Liver (tissue), 9 donors: Measurements from ENCODE around the gene SIRT2. TPM values are rescaled to one million over a fixed set of nuclear protein-coding genes. Genes with fewer than 3 reads are reported as not detected.

Source experiments
- DNase-seq: peaks from one replicate; pipeline ENCODE4 v3.0.0-alpha.2; 2017; ENCODE audit warnings: low spot score
- H3K27ac ChIP-seq, 2 donors: one replicate each; pipeline ENCODE4 v1.7.0; 2013; ENCODE audit warnings: inconsistent platforms in 2 of 2, low read length in 2 of 2, control low read depth in 1 of 2, low read depth in 1 of 2, mild to moderate bottlenecking in 1 of 2
- H3K27me3 ChIP-seq, 4 donors: one replicate each; pipeline versions ENCODE4 v1.6.1 to v1.7.0; 2013; ENCODE audit warnings: low read length in 3 of 4, inconsistent platforms in 1 of 4, mild to moderate bottlenecking in 1 of 4, moderate library complexity in 1 of 4; ENCODE audit not compliant: control insufficient read depth in 4 of 4, insufficient read depth in 4 of 4
- H3K36me3 ChIP-seq, 4 donors: one replicate each; pipeline versions ENCODE4 v1.6.1 to v1.7.0; 2013; ENCODE audit warnings: low read length in 3 of 4, mild to moderate bottlenecking in 3 of 4, low read depth in 1 of 4, moderate library complexity in 1 of 4; ENCODE audit not compliant: control insufficient read depth in 4 of 4, insufficient read depth in 3 of 4
- H3K4me1 ChIP-seq, 4 donors: one replicate each; pipeline versions ENCODE4 v1.6.1 to v1.7.0; 2013; ENCODE audit warnings: low read length in 3 of 4, mild to moderate bottlenecking in 3 of 4, moderate library complexity in 1 of 4; ENCODE audit not compliant: control insufficient read depth in 4 of 4, insufficient read depth in 4 of 4
- H3K4me3 ChIP-seq, 3 donors: one replicate each; pipeline versions ENCODE4 v1.6.1 to v1.7.0; 2013; ENCODE audit warnings: low read length in 3 of 3, control low read depth in 1 of 3, low read depth in 1 of 3, mild to moderate bottlenecking in 1 of 3
- H3K9ac ChIP-seq, 2 donors: one replicate each; pipeline ENCODE4 v1.7.0; 2013; ENCODE audit warnings: low read length in 2 of 2, mild to moderate bottlenecking in 2 of 2, moderate library complexity in 2 of 2, control low read depth in 1 of 2, low read depth in 1 of 2
- H3K9me3 ChIP-seq, 4 donors: one replicate each; pipeline versions ENCODE4 v1.6.1 to v1.7.0; 2013; ENCODE audit warnings: low read length in 3 of 4; ENCODE audit not compliant: control insufficient read depth in 4 of 4
- ATF3 ChIP-seq: IDR thresholded peaks from 2 replicates; pipeline ENCODE4 v1.6.1; 2016; ENCODE audit warnings: antibody characterized with exemption
- EGR1 ChIP-seq, 2 donors: IDR thresholded peaks; 2 replicates each; pipeline ENCODE4 v1.6.1; 2016 to 2018; ENCODE audit warnings: antibody characterized with exemption in 2 of 2, low read depth in 2 of 2
- FOXA1 ChIP-seq: IDR thresholded peaks from 2 replicates; pipeline ENCODE4 v1.6.1; 2016; ENCODE audit warnings: antibody characterized with exemption
- FOXA2 ChIP-seq: IDR thresholded peaks from 2 replicates; pipeline ENCODE4 v1.6.1; 2016; ENCODE audit warnings: antibody characterized with exemption
- GABPA ChIP-seq, 2 donors: IDR thresholded peaks in 1 of 2; conservative IDR thresholded peaks in 1 of 2; 2 replicates each; pipeline ENCODE4 v1.6.1; 2016; ENCODE audit warnings: antibody characterized with exemption in 2 of 2, mild to moderate bottlenecking in 1 of 2, moderate library complexity in 1 of 2
- HNF4A ChIP-seq, 2 donors: conservative IDR thresholded peaks; 2 replicates each; pipeline ENCODE4 v1.6.1; 2016; ENCODE audit warnings: antibody characterized with exemption in 2 of 2, mild to moderate bottlenecking in 2 of 2
- HNF4G ChIP-seq: IDR thresholded peaks from 2 replicates; pipeline ENCODE4 v1.6.1; 2016; ENCODE audit warnings: antibody characterized with exemption
- JUND ChIP-seq, 2 donors: IDR thresholded peaks; 2 replicates each; pipeline ENCODE4 v1.6.1; 2016; ENCODE audit warnings: antibody characterized with exemption in 2 of 2
- MAX ChIP-seq: IDR thresholded peaks from 2 replicates; pipeline ENCODE4 v1.6.1; 2016; ENCODE audit warnings: antibody characterized with exemption
- NR2F2 ChIP-seq: IDR thresholded peaks from 2 replicates; pipeline ENCODE4 v1.6.1; 2016; ENCODE audit warnings: antibody characterized with exemption
- RAD21 ChIP-seq, 2 donors: IDR thresholded peaks; 2 replicates each; pipeline ENCODE4 v1.6.1; 2016; ENCODE audit warnings: antibody characterized with exemption in 2 of 2, mild to moderate bottlenecking in 2 of 2
- REST ChIP-seq: IDR thresholded peaks from 2 replicates; pipeline ENCODE4 v1.6.1; 2016; ENCODE audit warnings: antibody characterized with exemption, mild to moderate bottlenecking
- RXRA ChIP-seq, 2 donors: IDR thresholded peaks; 2 replicates each; pipeline ENCODE4 v1.6.1; 2017 to 2018; ENCODE audit warnings: antibody characterized with exemption in 2 of 2, mild to moderate bottlenecking in 1 of 2
- SP1 ChIP-seq: IDR thresholded peaks from 2 replicates; pipeline ENCODE4 v1.6.1; 2018; ENCODE audit warnings: antibody characterized with exemption, mild to moderate bottlenecking
- TAF1 ChIP-seq: conservative IDR thresholded peaks from 2 replicates; pipeline ENCODE4 v1.6.1; 2016; ENCODE audit warnings: antibody characterized with exemption, mild to moderate bottlenecking
- YY1 ChIP-seq: IDR thresholded peaks from 2 replicates; pipeline ENCODE4 v1.6.1; 2016; ENCODE audit warnings: antibody characterized with exemption, mild to moderate bottlenecking
- ZBTB33 ChIP-seq: IDR thresholded peaks from 2 replicates; pipeline ENCODE4 v1.6.1; 2016; ENCODE audit warnings: antibody characterized with exemption
- whole genome bisulfite sequencing: extraction: QIAGEN DNeasy Blood & Tissue Kit; methylation state at CpG from one replicate; pipeline ENCODE4 v1.1.7; 2013; 5-methylcytosine and 5-hydroxymethylcytosine counted together
- polyA plus RNA-seq, 2 donors: library from polyadenylated mRNA; stranded (reverse) in 1 of 2; unstranded in 1 of 2; fragments of 200-250 nt in 1 of 2; fragments of >200 nt in 1 of 2; fragmentation: Nextera tagmentation in 1 of 2; extraction: Ambion mirVana in 1 of 2; gene quantifications; one replicate each; pipeline versions ENCODE4 v1.2.1 to v1.2.3, GENCODE V29; 2013 to 2015
- total RNA-seq, 2 donors: library from RNA; depleted of rRNA; stranded (reverse); fragments of >200 nt; gene quantifications; one replicate each; pipeline ENCODE4 v1.2.3, GENCODE V29; 2014
- donor health status: healthy.
- donor health status: healthy.
- donor health status: healthy.
- donor health status: healthy.
- donor health status: healthy.

The SIRT2 gene
- total and polyA plus RNA-seq, 4 donors, result 21.8 to 42.2 (median 26.9) TPM

GRCh38 chr19:38869836-38870607 is 29.4 kb downstream of the SIRT2 start (continued):
- TF ChIP-seq REST (no peak), RAD21 (IDR thresholded peaks at IDR 0.05) (peak; percentile 78 to 88), JUND (IDR thresholded peaks at IDR 0.05) (no peak)

- H3K27ac ChIP-seq, result peak overlapping the region in 1 of 2 donors; percentile 65
- WGBS, result 32% methylated on average over 34 of the region's 34 CpGs
- TF ChIP-seq RXRA (IDR thresholded peaks at IDR 0.05) (no peak), REST (no peak), JUND (IDR thresholded peaks at IDR 0.05) (no peak), FOXA2 (no peak), GABPA (IDR thresholded peaks at IDR 0.05 in 1 of 2, conservative IDR thresholded peaks at IDR 0.05 in 1 of 2) (no peak), FOXA1 (no peak), EGR1 (IDR thresholded peaks at IDR 0.05; ENCODE audit: low read depth in 2 of 2) (no peak), MAX (no peak), RAD21 (IDR thresholded peaks at IDR 0.05) (no peak), ATF3 (no peak), NR2F2 (no peak), HNF4A (conservative IDR thresholded peaks at IDR 0.05) (no peak), ZBTB33 (no peak), YY1 (no peak), SP1 (no peak), HNF4G (no peak), TAF1 (no peak)
These were observed 30.1 kb downstream of the SIRT2 start for GRCh38 chr19:38869160-38869835.

More at GRCh38 chr19:38869160-38869835, 30.1 kb downstream of the SIRT2 start:
- no peaks in the 10 kb centered on the region for H3K9me3 ChIP-seq
- peaks cover 0 to 18% (median 11%) of the 10 kb centered on the region in 4 donors for H3K4me1 ChIP-seq
- no peaks in the 10 kb centered on the region for H3K36me3 ChIP-seq
- H3K4me3 ChIP-seq, result peak overlapping the region; percentile 36 to 65 (median 52)
- H3K27me3 ChIP-seq, result no peaks in the 10 kb centered on the region
- peak overlapping the region; percentile 61 to 71 for H3K9ac ChIP-seq
- no peak for DNase-seq
